NCI-H2029 treated with DMSO at 0.1 percent for 48 hours (cell line): ENCODE results near the gene MINDY1.

ENCODE experiments used
- DNase-seq: peaks from one replicate; lab custom pipeline; 2025; lab: John Stamatoyannopoulos, UW

Gene MINDY1

GRCh38 chr1:150964164-150964489, 42.6 kb downstream of the MINDY1 start:
- DNase-seq = no peak

- DNase-seq = no peak
Measured at GRCh38 chr1:150963321-150964163, 43.2 kb downstream of the MINDY1 start.

- no peak for DNase-seq
Measured at GRCh38 chr1:150961756-150962155, 44.9 kb downstream of the MINDY1 start.

GRCh38 chr1:150960646-150961045, 46.1 kb downstream of the MINDY1 start:
- DNase-seq = no peak

- no peak for DNase-seq
Measured at GRCh38 chr1:150957666-150958065, 49.0 kb downstream of the MINDY1 start.

- no peak for DNase-seq
Measured at GRCh38 chr1:150955280-150955679, 51.4 kb downstream of the MINDY1 start.

- DNase-seq = no peak
Measured at GRCh38 chr1:150954708-150955107, 52.0 kb downstream of the MINDY1 start.
